Kidney epithelial cell (primary cell): ENCODE measurements around the gene AADACL2. TPM values are rescaled to one million over a fixed set of nuclear protein-coding genes. Genes with fewer than 3 reads are reported as not detected.
"Not testable (repeated sequence)": the region's sequence is repeated elsewhere in the genome, so short reads cannot be mapped to it uniquely, and the experiment has no call there.

Experiments used
- DNase-seq: peaks from one replicate; pipeline ENCODE4 v3.0.0-alpha.2; 2010; ENCODE audit warnings: low read depth
- H3K27me3 ChIP-seq: 2 replicates; pipeline ENCODE4 v1.6.0; 2011; ENCODE audit warnings: low read length; ENCODE audit not compliant: control insufficient read depth, insufficient read depth
- H3K36me3 ChIP-seq: 2 replicates; pipeline ENCODE4 v1.5.1; 2011; ENCODE audit warnings: low read length; ENCODE audit not compliant: control insufficient read depth, insufficient read depth
- H3K4me3 ChIP-seq: 2 replicates; pipeline ENCODE4 v1.5.1; 2011; ENCODE audit warnings: low read depth, mild to moderate bottlenecking, control low read depth, low read length
- CTCF ChIP-seq: IDR thresholded peaks from 2 replicates; pipeline ENCODE4 v1.5.1; 2011; ENCODE audit warnings: mild to moderate bottlenecking, moderate library complexity, low read length, control low read depth, inconsistent platforms; ENCODE audit not compliant: insufficient read depth, poor library complexity, severe bottlenecking
- total RNA-seq: library from RNA; depleted of rRNA; stranded (reverse); fragments of >200 nt; gene quantifications from 2 replicates; pipeline ENCODE4 v1.2.3, GENCODE V29; 2015

The AADACL2 gene
- total RNA-seq, 1 donor from 2014 or later: not detected

GRCh38 chr3:151750181-151750580, 16.5 kb downstream of the AADACL2 start:
- Histone ChIP-seq H3K4me3 (no peak overlapping the region), H3K27me3 (no peaks in the 10 kb centered on the region), H3K36me3 (no peaks in the 10 kb centered on the region)
- DNase-seq: no peak
- TF ChIP-seq CTCF: no peak

GRCh38 chr3:151750678-151751077, 17.0 kb downstream of the AADACL2 start:
- H3K4me3 ChIP-seq: no peak overlapping the region
- no peak for DNase-seq
- no peaks in the 10 kb centered on the region for H3K27me3 ChIP-seq
- no peaks in the 10 kb centered on the region for H3K36me3 ChIP-seq
- TF ChIP-seq CTCF: no peak

GRCh38 chr3:151751161-151751560, 17.4 kb downstream of the AADACL2 start:
- no peak for DNase-seq
- TF ChIP-seq CTCF: no peak

GRCh38 chr3:151753846-151754245, 20.1 kb downstream of the AADACL2 start:
- no peaks in the 10 kb centered on the region for H3K27me3 ChIP-seq
- no peak overlapping the region for H3K4me3 ChIP-seq
- H3K36me3 ChIP-seq: no peaks in the 10 kb centered on the region
- no peak for TF ChIP-seq CTCF
- DNase-seq: peak; percentile 10

More at GRCh38 chr3:151751161-151751560, 17.4 kb downstream of the AADACL2 start:
- no peaks in the 10 kb centered on the region for H3K27me3 ChIP-seq
- H3K36me3 ChIP-seq: no peaks in the 10 kb centered on the region
- H3K4me3 ChIP-seq: no peak overlapping the region

- TF ChIP-seq CTCF: no peak
- Histone ChIP-seq H3K4me3 (no peak overlapping the region), H3K36me3 (no peaks in the 10 kb centered on the region), H3K27me3 (no peaks in the 10 kb centered on the region)
- DNase-seq: no peak
Observed at GRCh38 chr3:151761581-151761980, 27.9 kb downstream of the AADACL2 start.

GRCh38 chr3:151764699-151765098, 31.0 kb downstream of the AADACL2 start:
- DNase-seq, H3K27me3 ChIP-seq, H3K36me3 ChIP-seq, H3K4me3 ChIP-seq: not testable (repeated sequence)
